DND-41 (cell line): Measurements from ENCODE around the gene CTIF.

Source experiments
- ATAC-seq: fragments of 200-7000 bp; cut with Tn5 transposase; 3 replicates; pipeline ENCODE4 v1.9.1; 2021; ENCODE audit warnings: low read depth; ENCODE audit not compliant: insufficient read depth
- DNase-seq: peaks from one replicate; pipeline ENCODE4 v3.0.0-alpha.2; 2020
- H2AFZ ChIP-seq: 2 replicates; pipeline ENCODE4 v1.6.0; 2012; ENCODE audit warnings: low read depth, low read length
- H3K27ac ChIP-seq: 2 replicates; pipeline ENCODE4 v1.5.1; 2012; ENCODE audit warnings: low read length, inconsistent platforms
- H3K27me3 ChIP-seq: fragments of 200-600 bp; sonication (generic); 2 replicates; pipeline ENCODE4 v1.6.0; 2012; ENCODE audit warnings: low read length, mild to moderate bottlenecking, inconsistent platforms; ENCODE audit not compliant: insufficient read depth, poor library complexity
- H3K36me3 ChIP-seq: 2 replicates; pipeline ENCODE4 v1.5.1; 2012; ENCODE audit warnings: low read length, inconsistent platforms; ENCODE audit not compliant: insufficient read depth
- H3K4me1 ChIP-seq: 2 replicates; pipeline ENCODE4 v1.5.1; 2012; ENCODE audit warnings: mild to moderate bottlenecking, low read length; ENCODE audit not compliant: insufficient read depth
- H3K4me2 ChIP-seq: 2 replicates; pipeline ENCODE4 v1.6.0; 2012; ENCODE audit warnings: mild to moderate bottlenecking, moderate library complexity, low read length, inconsistent platforms; ENCODE audit not compliant: insufficient read depth
- H3K4me3 ChIP-seq, 2 experiments: fragments of 200-600 bp in 1 of 2; shearing (Covaris generic) in 1 of 2; 2 replicates each; pipeline ENCODE4 v1.5.1; 2012 to 2016; ENCODE audit warnings: inconsistent platforms in 2 of 2, low read length in 2 of 2, mild to moderate bottlenecking in 2 of 2, low read depth in 1 of 2, moderate library complexity in 1 of 2
- H3K79me2 ChIP-seq: 2 replicates; pipeline ENCODE4 v1.6.0; 2012; ENCODE audit warnings: low read length, inconsistent platforms; ENCODE audit not compliant: insufficient read depth
- H3K9ac ChIP-seq: 2 replicates; pipeline ENCODE4 v1.6.0; 2012; ENCODE audit warnings: low read depth, mild to moderate bottlenecking, inconsistent platforms, low read length, moderate library complexity
- H3K9me3 ChIP-seq: 2 replicates; pipeline ENCODE4 v1.5.1; 2012; ENCODE audit warnings: low read length, moderate library complexity, mild to moderate bottlenecking, inconsistent platforms; ENCODE audit not compliant: insufficient read depth, severe bottlenecking
- H4K20me1 ChIP-seq: 2 replicates; pipeline ENCODE4 v1.6.0; 2012; ENCODE audit warnings: low read length; ENCODE audit not compliant: insufficient read depth
- EZH2 ChIP-seq: IDR thresholded peaks from 3 replicates; pipeline ENCODE4 v1.6.1; 2012; ENCODE audit warnings: borderline replicate concordance, low read depth, mild to moderate bottlenecking, moderate library complexity, low read length, inconsistent platforms; ENCODE audit not compliant: severe bottlenecking
- TF ChIP-seq, protein P1 (sequence below): IDR thresholded peaks from 2 replicates; pipeline ENCODE4 v1.5.1; 2012; ENCODE audit warnings: borderline replicate concordance, low read length, moderate library complexity, mild to moderate bottlenecking; ENCODE audit not compliant: poor library complexity, severe bottlenecking; ENCODE audit errors: extremely low read depth

The CTIF gene

DNA sequence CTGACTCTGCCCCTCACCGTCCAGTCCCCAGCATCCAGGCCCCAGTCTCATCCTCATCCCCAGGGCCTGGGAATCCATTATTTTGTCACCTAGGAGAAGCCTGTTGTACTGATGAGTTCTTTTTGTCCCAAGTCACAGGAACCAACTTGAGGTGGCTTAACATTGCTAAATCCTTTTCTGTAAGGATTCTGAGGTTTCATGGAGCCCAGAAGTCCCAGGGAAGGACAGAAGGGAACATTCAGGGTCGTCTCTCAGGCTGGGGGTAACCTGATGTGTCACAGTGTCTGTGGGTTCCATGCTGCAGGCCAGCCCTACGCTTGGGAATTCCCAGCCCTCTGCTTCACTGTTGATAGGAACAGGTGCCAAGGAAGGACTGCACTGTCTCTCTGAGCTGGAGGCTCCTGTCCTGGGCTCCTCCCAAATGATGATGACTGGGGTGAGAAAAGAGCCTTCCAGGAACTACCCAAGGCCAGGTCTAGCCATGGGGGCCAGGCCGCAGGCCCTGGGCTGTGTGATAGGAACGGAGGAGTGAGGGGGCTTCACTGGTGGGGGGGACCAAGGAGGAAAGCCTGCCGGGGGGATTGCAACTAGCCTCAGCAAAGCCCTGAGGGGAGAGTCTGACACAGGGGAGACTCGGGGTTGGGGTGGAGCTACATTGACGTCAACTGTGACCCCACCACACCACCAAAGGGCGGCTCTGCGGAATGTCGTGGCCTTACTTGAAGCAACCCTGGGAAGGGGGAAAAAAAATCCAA is 266.2 kb downstream of the CTIF start:
- TF ChIP-seq EZH2 = no peak
- TF ChIP-seq, protein P1, sequence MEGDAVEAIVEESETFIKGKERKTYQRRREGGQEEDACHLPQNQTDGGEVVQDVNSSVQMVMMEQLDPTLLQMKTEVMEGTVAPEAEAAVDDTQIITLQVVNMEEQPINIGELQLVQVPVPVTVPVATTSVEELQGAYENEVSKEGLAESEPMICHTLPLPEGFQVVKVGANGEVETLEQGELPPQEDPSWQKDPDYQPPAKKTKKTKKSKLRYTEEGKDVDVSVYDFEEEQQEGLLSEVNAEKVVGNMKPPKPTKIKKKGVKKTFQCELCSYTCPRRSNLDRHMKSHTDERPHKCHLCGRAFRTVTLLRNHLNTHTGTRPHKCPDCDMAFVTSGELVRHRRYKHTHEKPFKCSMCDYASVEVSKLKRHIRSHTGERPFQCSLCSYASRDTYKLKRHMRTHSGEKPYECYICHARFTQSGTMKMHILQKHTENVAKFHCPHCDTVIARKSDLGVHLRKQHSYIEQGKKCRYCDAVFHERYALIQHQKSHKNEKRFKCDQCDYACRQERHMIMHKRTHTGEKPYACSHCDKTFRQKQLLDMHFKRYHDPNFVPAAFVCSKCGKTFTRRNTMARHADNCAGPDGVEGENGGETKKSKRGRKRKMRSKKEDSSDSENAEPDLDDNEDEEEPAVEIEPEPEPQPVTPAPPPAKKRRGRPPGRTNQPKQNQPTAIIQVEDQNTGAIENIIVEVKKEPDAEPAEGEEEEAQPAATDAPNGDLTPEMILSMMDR = no peak
- Histone ChIP-seq H3K27ac (no peak overlapping the region), H2AFZ (no peak overlapping the region), H3K27me3 (no peaks in the 10 kb centered on the region), H3K4me2 (no peak overlapping the region), H3K4me3 (no peak overlapping the region), H3K36me3 (no peaks in the 10 kb centered on the region), H3K9me3 (no peaks in the 10 kb centered on the region), H4K20me1 (no peaks in the 10 kb centered on the region), H3K4me1 (peaks cover 11% of the 10 kb centered on the region), H3K79me2 (no peaks in the 10 kb centered on the region), H3K9ac (no peak overlapping the region)
- DNase-seq (no peak), ATAC-seq (no peak)

DNA sequence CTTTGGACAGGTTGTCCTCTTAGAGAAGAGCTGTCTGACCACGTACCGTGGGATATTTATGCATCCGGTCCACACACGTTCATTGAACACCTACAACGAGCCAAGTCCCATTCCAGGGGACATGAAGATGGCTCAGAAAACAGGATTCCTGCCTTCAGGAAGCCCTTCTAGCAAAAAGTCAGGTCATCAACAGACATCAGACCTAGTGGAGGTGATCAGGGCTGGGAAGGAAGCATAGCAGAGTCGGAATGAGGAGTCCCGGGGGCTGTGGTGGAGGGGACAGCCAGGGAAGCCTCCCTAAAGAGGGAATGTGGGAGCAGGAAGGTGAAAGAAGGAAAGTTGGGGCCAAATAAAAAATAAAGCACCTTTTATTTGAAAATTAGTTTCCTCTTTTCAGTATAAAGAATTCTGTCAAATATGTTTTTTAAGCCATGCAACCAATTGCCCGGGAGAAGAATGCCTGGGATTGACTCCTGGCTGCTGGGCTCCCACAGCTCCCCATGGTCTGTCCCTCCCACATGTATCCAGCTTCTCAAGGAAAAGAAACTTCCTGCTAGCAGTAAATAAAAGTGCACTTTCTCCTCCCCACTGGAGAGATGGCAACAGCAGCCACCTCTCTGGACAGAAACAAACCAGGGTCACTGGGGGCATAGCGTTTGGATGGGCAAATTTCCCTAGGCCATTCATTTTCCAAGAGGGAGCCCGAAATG is 267.1 kb downstream of the CTIF start:
- H3K9me3 ChIP-seq = no peaks in the 10 kb centered on the region
- H3K4me2 ChIP-seq = no peak overlapping the region
- no peak overlapping the region for H3K27ac ChIP-seq
- H3K79me2 ChIP-seq = no peaks in the 10 kb centered on the region
- H4K20me1 ChIP-seq = no peaks in the 10 kb centered on the region
- TF ChIP-seq EZH2 = no peak
- TF ChIP-seq, protein P1 = no peak
- H3K9ac ChIP-seq = no peak overlapping the region; the same call in 1 of the 2 replicates
- DNase-seq (no peak), ATAC-seq (no peak)
- no peaks in the 10 kb centered on the region for H3K36me3 ChIP-seq
- H3K4me1 ChIP-seq = peaks cover 11% of the 10 kb centered on the region
- H2AFZ ChIP-seq = no peak overlapping the region
- no peaks in the 10 kb centered on the region for H3K27me3 ChIP-seq
- H3K4me3 ChIP-seq = no peak overlapping the region

DNA sequence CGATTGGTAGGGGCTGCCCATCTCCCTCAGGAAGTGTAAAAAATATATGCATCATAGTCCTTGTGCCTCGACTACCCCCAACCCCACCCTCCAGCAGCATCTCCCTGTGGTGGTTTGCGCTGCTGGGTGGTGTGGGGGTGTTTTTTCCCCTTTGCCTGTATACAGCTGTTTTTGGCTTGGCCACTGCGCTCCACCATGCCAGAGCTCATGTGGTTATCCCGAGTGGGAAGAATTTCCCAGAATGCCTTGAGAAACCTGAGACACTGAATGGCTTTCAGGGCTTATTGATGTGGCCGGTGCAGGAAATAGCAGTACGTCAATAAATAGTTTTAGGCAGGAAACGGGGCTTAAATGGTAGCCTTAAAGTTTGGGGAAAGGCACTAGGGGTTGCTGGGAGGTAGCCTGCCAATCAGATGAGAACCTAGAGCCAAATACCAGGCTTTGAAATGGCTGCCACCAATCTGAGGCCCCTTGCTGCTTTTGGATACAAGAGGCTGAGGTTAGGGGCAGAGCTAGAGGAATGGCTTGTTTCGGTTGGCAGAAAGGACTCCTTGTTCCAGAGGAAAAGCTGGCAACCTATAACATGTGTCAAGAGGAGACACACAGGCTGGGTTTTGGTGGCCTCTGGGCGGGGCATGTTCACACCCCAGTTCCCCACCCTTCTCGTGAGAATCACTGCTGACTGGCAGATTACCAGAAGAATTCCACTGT is 267.9 kb downstream of the CTIF start:
- ATAC-seq (peak; percentile 90), DNase-seq (peak; percentile 53)
- no peak for TF ChIP-seq EZH2
- TF ChIP-seq, protein P1 = no peak
- H2AFZ ChIP-seq = peak overlapping the region; percentile 49; the same call in 1 of the 2 replicates
- no peaks in the 10 kb centered on the region for H3K27me3 ChIP-seq
- no peaks in the 10 kb centered on the region for H3K79me2 ChIP-seq
- peaks cover 11% of the 10 kb centered on the region for H3K4me1 ChIP-seq
- no peaks in the 10 kb centered on the region for H4K20me1 ChIP-seq
- H3K36me3 ChIP-seq = no peaks in the 10 kb centered on the region
- H3K27ac ChIP-seq = no peak overlapping the region
- H3K4me3 ChIP-seq = no peak overlapping the region
- no peaks in the 10 kb centered on the region for H3K9me3 ChIP-seq
- H3K9ac ChIP-seq = no peak overlapping the region; the same call in 1 of the 2 replicates
- H3K4me2 ChIP-seq = no peak overlapping the region
